Measurements from ENCODE around the gene ARFGEF3. TPM values are rescaled to one million over a fixed set of nuclear protein-coding genes. Genes with fewer than 3 reads are reported as not detected.

ARFGEF3 gene
- total RNA-seq, 1 experiment from 2014 or later: 20.1 TPM

DNA sequence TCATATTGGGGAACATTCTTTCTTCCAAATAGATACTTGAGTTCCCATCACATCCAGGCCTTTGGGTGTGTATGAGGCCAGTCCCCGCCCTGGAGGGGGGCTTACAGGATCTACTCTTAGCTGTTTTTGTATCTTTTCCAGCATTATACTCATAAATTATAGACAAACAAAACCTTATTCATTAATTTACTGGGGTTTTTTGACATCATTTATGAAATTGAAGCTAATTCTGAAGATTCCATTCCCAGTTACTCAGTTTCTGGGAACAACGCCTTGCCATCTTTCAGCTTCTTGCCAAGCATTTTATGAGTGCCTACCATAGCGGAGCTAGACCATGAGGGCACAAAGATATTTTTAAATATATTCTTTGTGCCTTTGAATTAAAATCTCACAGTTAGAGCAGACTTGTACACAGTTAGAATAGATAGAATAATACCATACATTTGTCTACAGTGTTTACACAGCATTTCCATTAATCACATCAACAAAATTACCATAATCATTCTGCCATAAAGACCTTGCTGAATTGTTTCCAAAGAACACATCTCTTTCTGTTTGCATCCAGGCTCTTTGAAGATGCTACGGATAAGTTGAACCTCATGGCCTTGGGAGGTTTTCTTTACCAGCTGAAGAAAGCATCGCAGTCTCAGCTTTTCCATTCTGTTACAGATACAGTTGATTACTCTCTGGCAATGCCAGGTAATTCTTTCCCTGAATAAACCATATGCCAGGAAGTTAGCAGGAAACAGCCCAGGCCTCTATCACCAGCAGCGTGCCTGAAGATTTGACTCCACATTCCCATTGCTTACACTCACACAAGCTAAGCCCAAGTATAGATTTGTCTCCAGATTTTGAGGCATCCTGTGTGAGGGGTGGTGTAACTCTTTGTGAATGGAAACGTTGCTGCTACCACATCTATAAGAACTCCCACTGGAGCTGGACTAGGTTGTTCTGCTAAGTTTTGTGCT lies 132.0 kb downstream of the ARFGEF3 start:
- ATAC-seq (no peak), DNase-seq (ENCODE audit: low spot score) (no peak)
- H3K4me1 Mint-ChIP-seq: peaks cover 15% of the 10 kb centered on the region
- H3K27me3 Mint-ChIP-seq (ENCODE audit: low read depth): no peaks in the 10 kb centered on the region
- peaks cover 10% of the 10 kb centered on the region for H3K36me3 Mint-ChIP-seq
- ChIA-PET POLR2A (no interaction called here), CTCF (interaction anchor here (0.5 kb wide), 2 partner anchors 31 to 89 kb away, joined by 3 to 5 read pairs; no protein-coding TSS in a partner anchor)
- H3K27ac Mint-ChIP-seq: no peak overlapping the region
- H3K4me3 Mint-ChIP-seq: no peak overlapping the region
- TF ChIP-seq, protein P1, sequence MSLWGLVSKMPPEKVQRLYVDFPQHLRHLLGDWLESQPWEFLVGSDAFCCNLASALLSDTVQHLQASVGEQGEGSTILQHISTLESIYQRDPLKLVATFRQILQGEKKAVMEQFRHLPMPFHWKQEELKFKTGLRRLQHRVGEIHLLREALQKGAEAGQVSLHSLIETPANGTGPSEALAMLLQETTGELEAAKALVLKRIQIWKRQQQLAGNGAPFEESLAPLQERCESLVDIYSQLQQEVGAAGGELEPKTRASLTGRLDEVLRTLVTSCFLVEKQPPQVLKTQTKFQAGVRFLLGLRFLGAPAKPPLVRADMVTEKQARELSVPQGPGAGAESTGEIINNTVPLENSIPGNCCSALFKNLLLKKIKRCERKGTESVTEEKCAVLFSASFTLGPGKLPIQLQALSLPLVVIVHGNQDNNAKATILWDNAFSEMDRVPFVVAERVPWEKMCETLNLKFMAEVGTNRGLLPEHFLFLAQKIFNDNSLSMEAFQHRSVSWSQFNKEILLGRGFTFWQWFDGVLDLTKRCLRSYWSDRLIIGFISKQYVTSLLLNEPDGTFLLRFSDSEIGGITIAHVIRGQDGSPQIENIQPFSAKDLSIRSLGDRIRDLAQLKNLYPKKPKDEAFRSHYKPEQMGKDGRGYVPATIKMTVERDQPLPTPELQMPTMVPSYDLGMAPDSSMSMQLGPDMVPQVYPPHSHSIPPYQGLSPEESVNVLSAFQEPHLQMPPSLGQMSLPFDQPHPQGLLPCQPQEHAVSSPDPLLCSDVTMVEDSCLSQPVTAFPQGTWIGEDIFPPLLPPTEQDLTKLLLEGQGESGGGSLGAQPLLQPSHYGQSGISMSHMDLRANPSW (CRISPR knock-in tag; conservative IDR thresholded peaks at IDR 0.05; ENCODE audit: low read depth): no peak
- TF ChIP-seq ZNF317 (CRISPR knock-in tag; IDR thresholded peaks at IDR 0.05; ENCODE audit: borderline replicate concordance, low read depth) (no peak), RELA (CRISPR knock-in tag; IDR thresholded peaks at IDR 0.05; ENCODE audit: borderline replicate concordance) (no peak), RORB (CRISPR knock-in tag; IDR thresholded peaks at IDR 0.05) (no peak), IRF2 (CRISPR knock-in tag; IDR thresholded peaks at IDR 0.05; ENCODE audit: borderline replicate concordance, low read depth) (no peak), SMAD4 (CRISPR knock-in tag; IDR thresholded peaks at IDR 0.05) (no peak)
- TF ChIP-seq, protein P2, sequence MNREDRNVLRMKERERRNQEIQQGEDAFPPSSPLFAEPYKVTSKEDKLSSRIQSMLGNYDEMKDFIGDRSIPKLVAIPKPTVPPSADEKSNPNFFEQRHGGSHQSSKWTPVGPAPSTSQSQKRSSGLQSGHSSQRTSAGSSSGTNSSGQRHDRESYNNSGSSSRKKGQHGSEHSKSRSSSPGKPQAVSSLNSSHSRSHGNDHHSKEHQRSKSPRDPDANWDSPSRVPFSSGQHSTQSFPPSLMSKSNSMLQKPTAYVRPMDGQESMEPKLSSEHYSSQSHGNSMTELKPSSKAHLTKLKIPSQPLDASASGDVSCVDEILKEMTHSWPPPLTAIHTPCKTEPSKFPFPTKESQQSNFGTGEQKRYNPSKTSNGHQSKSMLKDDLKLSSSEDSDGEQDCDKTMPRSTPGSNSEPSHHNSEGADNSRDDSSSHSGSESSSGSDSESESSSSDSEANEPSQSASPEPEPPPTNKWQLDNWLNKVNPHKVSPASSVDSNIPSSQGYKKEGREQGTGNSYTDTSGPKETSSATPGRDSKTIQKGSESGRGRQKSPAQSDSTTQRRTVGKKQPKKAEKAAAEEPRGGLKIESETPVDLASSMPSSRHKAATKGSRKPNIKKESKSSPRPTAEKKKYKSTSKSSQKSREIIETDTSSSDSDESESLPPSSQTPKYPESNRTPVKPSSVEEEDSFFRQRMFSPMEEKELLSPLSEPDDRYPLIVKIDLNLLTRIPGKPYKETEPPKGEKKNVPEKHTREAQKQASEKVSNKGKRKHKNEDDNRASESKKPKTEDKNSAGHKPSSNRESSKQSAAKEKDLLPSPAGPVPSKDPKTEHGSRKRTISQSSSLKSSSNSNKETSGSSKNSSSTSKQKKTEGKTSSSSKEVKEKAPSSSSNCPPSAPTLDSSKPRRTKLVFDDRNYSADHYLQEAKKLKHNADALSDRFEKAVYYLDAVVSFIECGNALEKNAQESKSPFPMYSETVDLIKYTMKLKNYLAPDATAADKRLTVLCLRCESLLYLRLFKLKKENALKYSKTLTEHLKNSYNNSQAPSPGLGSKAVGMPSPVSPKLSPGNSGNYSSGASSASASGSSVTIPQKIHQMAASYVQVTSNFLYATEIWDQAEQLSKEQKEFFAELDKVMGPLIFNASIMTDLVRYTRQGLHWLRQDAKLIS (CRISPR knock-in tag; IDR thresholded peaks at IDR 0.05; ENCODE audit: borderline replicate concordance): no peak
- TF ChIP-seq, protein P3, sequence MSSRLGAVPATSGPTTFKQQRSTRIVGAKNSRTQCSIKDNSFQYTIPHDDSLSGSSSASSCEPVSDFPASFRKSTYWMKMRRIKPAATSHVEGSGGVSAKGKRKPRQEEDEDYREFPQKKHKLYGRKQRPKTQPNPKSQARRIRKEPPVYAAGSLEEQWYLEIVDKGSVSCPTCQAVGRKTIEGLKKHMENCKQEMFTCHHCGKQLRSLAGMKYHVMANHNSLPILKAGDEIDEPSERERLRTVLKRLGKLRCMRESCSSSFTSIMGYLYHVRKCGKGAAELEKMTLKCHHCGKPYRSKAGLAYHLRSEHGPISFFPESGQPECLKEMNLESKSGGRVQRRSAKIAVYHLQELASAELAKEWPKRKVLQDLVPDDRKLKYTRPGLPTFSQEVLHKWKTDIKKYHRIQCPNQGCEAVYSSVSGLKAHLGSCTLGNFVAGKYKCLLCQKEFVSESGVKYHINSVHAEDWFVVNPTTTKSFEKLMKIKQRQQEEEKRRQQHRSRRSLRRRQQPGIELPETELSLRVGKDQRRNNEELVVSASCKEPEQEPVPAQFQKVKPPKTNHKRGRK (CRISPR knock-in tag; IDR thresholded peaks at IDR 0.05; ENCODE audit: borderline replicate concordance): no peak
- TF ChIP-seq, protein P4, sequence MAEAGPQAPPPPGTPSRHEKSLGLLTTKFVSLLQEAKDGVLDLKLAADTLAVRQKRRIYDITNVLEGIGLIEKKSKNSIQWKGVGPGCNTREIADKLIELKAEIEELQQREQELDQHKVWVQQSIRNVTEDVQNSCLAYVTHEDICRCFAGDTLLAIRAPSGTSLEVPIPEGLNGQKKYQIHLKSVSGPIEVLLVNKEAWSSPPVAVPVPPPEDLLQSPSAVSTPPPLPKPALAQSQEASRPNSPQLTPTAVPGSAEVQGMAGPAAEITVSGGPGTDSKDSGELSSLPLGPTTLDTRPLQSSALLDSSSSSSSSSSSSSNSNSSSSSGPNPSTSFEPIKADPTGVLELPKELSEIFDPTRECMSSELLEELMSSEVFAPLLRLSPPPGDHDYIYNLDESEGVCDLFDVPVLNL (CRISPR knock-in tag; IDR thresholded peaks at IDR 0.05; ENCODE audit: borderline replicate concordance, low read depth): no peak
- TF ChIP-seq, protein P5, sequence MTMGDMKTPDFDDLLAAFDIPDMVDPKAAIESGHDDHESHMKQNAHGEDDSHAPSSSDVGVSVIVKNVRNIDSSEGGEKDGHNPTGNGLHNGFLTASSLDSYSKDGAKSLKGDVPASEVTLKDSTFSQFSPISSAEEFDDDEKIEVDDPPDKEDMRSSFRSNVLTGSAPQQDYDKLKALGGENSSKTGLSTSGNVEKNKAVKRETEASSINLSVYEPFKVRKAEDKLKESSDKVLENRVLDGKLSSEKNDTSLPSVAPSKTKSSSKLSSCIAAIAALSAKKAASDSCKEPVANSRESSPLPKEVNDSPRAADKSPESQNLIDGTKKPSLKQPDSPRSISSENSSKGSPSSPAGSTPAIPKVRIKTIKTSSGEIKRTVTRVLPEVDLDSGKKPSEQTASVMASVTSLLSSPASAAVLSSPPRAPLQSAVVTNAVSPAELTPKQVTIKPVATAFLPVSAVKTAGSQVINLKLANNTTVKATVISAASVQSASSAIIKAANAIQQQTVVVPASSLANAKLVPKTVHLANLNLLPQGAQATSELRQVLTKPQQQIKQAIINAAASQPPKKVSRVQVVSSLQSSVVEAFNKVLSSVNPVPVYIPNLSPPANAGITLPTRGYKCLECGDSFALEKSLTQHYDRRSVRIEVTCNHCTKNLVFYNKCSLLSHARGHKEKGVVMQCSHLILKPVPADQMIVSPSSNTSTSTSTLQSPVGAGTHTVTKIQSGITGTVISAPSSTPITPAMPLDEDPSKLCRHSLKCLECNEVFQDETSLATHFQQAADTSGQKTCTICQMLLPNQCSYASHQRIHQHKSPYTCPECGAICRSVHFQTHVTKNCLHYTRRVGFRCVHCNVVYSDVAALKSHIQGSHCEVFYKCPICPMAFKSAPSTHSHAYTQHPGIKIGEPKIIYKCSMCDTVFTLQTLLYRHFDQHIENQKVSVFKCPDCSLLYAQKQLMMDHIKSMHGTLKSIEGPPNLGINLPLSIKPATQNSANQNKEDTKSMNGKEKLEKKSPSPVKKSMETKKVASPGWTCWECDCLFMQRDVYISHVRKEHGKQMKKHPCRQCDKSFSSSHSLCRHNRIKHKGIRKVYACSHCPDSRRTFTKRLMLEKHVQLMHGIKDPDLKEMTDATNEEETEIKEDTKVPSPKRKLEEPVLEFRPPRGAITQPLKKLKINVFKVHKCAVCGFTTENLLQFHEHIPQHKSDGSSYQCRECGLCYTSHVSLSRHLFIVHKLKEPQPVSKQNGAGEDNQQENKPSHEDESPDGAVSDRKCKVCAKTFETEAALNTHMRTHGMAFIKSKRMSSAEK (CRISPR knock-in tag; IDR thresholded peaks at IDR 0.05; ENCODE audit: borderline replicate concordance): no peak
- H3K9me3 Mint-ChIP-seq: no peaks in the 10 kb centered on the region
